Liver (tissue), 9 donors: ENCODE data around the gene ABTB2. TPM values are rescaled to one million over a fixed set of nuclear protein-coding genes. Genes with fewer than 3 reads are reported as not detected.

Source experiments
- DNase-seq: peaks from one replicate; pipeline ENCODE4 v3.0.0-alpha.2; 2017; ENCODE audit warnings: low spot score
- H3K27ac ChIP-seq, 2 donors: one replicate each; pipeline ENCODE4 v1.7.0; 2013; ENCODE audit warnings: inconsistent platforms in 2 of 2, low read length in 2 of 2, control low read depth in 1 of 2, low read depth in 1 of 2, mild to moderate bottlenecking in 1 of 2
- H3K27me3 ChIP-seq, 4 donors: one replicate each; pipeline versions ENCODE4 v1.6.1 to v1.7.0; 2013; ENCODE audit warnings: low read length in 3 of 4, inconsistent platforms in 1 of 4, mild to moderate bottlenecking in 1 of 4, moderate library complexity in 1 of 4; ENCODE audit not compliant: control insufficient read depth in 4 of 4, insufficient read depth in 4 of 4
- H3K36me3 ChIP-seq, 4 donors: one replicate each; pipeline versions ENCODE4 v1.6.1 to v1.7.0; 2013; ENCODE audit warnings: low read length in 3 of 4, mild to moderate bottlenecking in 3 of 4, low read depth in 1 of 4, moderate library complexity in 1 of 4; ENCODE audit not compliant: control insufficient read depth in 4 of 4, insufficient read depth in 3 of 4
- H3K4me1 ChIP-seq, 4 donors: one replicate each; pipeline versions ENCODE4 v1.6.1 to v1.7.0; 2013; ENCODE audit warnings: low read length in 3 of 4, mild to moderate bottlenecking in 3 of 4, moderate library complexity in 1 of 4; ENCODE audit not compliant: control insufficient read depth in 4 of 4, insufficient read depth in 4 of 4
- H3K4me3 ChIP-seq, 3 donors: one replicate each; pipeline versions ENCODE4 v1.6.1 to v1.7.0; 2013; ENCODE audit warnings: low read length in 3 of 3, control low read depth in 1 of 3, low read depth in 1 of 3, mild to moderate bottlenecking in 1 of 3
- H3K9ac ChIP-seq, 2 donors: one replicate each; pipeline ENCODE4 v1.7.0; 2013; ENCODE audit warnings: low read length in 2 of 2, mild to moderate bottlenecking in 2 of 2, moderate library complexity in 2 of 2, control low read depth in 1 of 2, low read depth in 1 of 2
- H3K9me3 ChIP-seq, 4 donors: one replicate each; pipeline versions ENCODE4 v1.6.1 to v1.7.0; 2013; ENCODE audit warnings: low read length in 3 of 4; ENCODE audit not compliant: control insufficient read depth in 4 of 4
- EGR1 ChIP-seq, 2 donors: IDR thresholded peaks; 2 replicates each; pipeline ENCODE4 v1.6.1; 2016 to 2018; ENCODE audit warnings: antibody characterized with exemption in 2 of 2, low read depth in 2 of 2
- FOXA1 ChIP-seq: IDR thresholded peaks from 2 replicates; pipeline ENCODE4 v1.6.1; 2016; ENCODE audit warnings: antibody characterized with exemption
- FOXA2 ChIP-seq: IDR thresholded peaks from 2 replicates; pipeline ENCODE4 v1.6.1; 2016; ENCODE audit warnings: antibody characterized with exemption
- GABPA ChIP-seq, 2 donors: IDR thresholded peaks in 1 of 2; conservative IDR thresholded peaks in 1 of 2; 2 replicates each; pipeline ENCODE4 v1.6.1; 2016; ENCODE audit warnings: antibody characterized with exemption in 2 of 2, mild to moderate bottlenecking in 1 of 2, moderate library complexity in 1 of 2
- HNF4A ChIP-seq, 2 donors: conservative IDR thresholded peaks; 2 replicates each; pipeline ENCODE4 v1.6.1; 2016; ENCODE audit warnings: antibody characterized with exemption in 2 of 2, mild to moderate bottlenecking in 2 of 2
- HNF4G ChIP-seq: IDR thresholded peaks from 2 replicates; pipeline ENCODE4 v1.6.1; 2016; ENCODE audit warnings: antibody characterized with exemption
- JUND ChIP-seq, 2 donors: IDR thresholded peaks; 2 replicates each; pipeline ENCODE4 v1.6.1; 2016; ENCODE audit warnings: antibody characterized with exemption in 2 of 2
- NR2F2 ChIP-seq: IDR thresholded peaks from 2 replicates; pipeline ENCODE4 v1.6.1; 2016; ENCODE audit warnings: antibody characterized with exemption
- RAD21 ChIP-seq, 2 donors: IDR thresholded peaks; 2 replicates each; pipeline ENCODE4 v1.6.1; 2016; ENCODE audit warnings: antibody characterized with exemption in 2 of 2, mild to moderate bottlenecking in 2 of 2
- RXRA ChIP-seq, 2 donors: IDR thresholded peaks; 2 replicates each; pipeline ENCODE4 v1.6.1; 2017 to 2018; ENCODE audit warnings: antibody characterized with exemption in 2 of 2, mild to moderate bottlenecking in 1 of 2
- SP1 ChIP-seq: IDR thresholded peaks from 2 replicates; pipeline ENCODE4 v1.6.1; 2018; ENCODE audit warnings: antibody characterized with exemption, mild to moderate bottlenecking
- TAF1 ChIP-seq: conservative IDR thresholded peaks from 2 replicates; pipeline ENCODE4 v1.6.1; 2016; ENCODE audit warnings: antibody characterized with exemption, mild to moderate bottlenecking
- YY1 ChIP-seq: IDR thresholded peaks from 2 replicates; pipeline ENCODE4 v1.6.1; 2016; ENCODE audit warnings: antibody characterized with exemption, mild to moderate bottlenecking
- WGBS: extraction: QIAGEN DNeasy Blood & Tissue Kit; methylation state at CpG from one replicate; pipeline ENCODE4 v1.1.7; 2013; 5-methylcytosine and 5-hydroxymethylcytosine counted together
- polyA plus RNA-seq, 2 donors: library from polyadenylated mRNA; stranded (reverse) in 1 of 2; unstranded in 1 of 2; fragments of 200-250 nt in 1 of 2; fragments of >200 nt in 1 of 2; fragmentation: Nextera tagmentation in 1 of 2; extraction: Ambion mirVana in 1 of 2; gene quantifications; one replicate each; pipeline versions ENCODE4 v1.2.1 to v1.2.3, GENCODE V29; 2013 to 2015
- total RNA-seq, 2 donors: library from RNA; depleted of rRNA; stranded (reverse); fragments of >200 nt; gene quantifications; one replicate each; pipeline ENCODE4 v1.2.3, GENCODE V29; 2014
- TF ChIP-seq, protein P1 (sequence below): IDR thresholded peaks from 2 replicates; pipeline ENCODE4 v1.6.1; 2016; ENCODE audit warnings: antibody characterized with exemption
- TF ChIP-seq, protein P2 (sequence below): IDR thresholded peaks from 2 replicates; pipeline ENCODE4 v1.6.1; 2016; ENCODE audit warnings: antibody characterized with exemption
- TF ChIP-seq, protein P3 (sequence below): fragments of 150-350 bp; IDR thresholded peaks from 2 replicates; pipeline ENCODE4 v1.5.1; 2017; ENCODE audit warnings: improper control_type of control experiment, low read depth, low read length; ENCODE audit not compliant: missing input control
- TF ChIP-seq, protein P4 (sequence below): IDR thresholded peaks from 2 replicates; pipeline ENCODE4 v1.6.1; 2016; ENCODE audit warnings: antibody characterized with exemption, mild to moderate bottlenecking
- donor health status: healthy.
- donor health status: healthy.
- donor health status: healthy.
- donor health status: healthy.
- donor health status: healthy.

The ABTB2 gene
- total and polyA plus RNA-seq, 4 donors: 2.4 to 8.9 (median 6.1) TPM

DNA sequence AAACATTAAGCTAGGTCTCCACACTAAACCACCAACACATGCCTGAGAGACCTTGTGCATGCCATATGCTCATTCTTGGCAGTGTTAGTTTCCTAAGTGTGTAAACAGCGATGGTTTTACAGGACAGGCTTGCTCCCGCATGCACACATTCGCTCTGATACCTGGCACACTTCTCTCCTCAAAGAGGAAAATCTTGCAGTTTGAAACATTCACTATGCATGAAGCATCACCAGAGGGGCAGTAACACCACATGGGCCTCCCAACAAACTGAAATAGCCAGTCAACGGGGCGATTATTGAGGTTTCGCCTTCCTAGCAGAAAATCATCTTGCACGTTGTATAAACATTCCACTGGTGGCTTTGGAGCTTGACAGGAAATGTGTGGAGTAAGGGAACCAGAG, 52.6 kb downstream of the ABTB2 start:
- no peak for DNase-seq
- no peaks in the 10 kb centered on the region for H3K36me3 ChIP-seq
- WGBS: 94% methylated on average over 7 of the region's 7 CpGs
- H3K9ac ChIP-seq: no peak overlapping the region
- TF ChIP-seq SP1 (no peak), YY1 (no peak), JUND (IDR thresholded peaks at IDR 0.05) (no peak), NR2F2 (no peak), FOXA1 (no peak), HNF4G (no peak), HNF4A (conservative IDR thresholded peaks at IDR 0.05) (no peak), GABPA (IDR thresholded peaks at IDR 0.05 in 1 of 2, conservative IDR thresholded peaks at IDR 0.05 in 1 of 2) (no peak), RXRA (IDR thresholded peaks at IDR 0.05) (no peak), RAD21 (IDR thresholded peaks at IDR 0.05) (no peak), TAF1 (no peak)
- TF ChIP-seq, protein P1, sequence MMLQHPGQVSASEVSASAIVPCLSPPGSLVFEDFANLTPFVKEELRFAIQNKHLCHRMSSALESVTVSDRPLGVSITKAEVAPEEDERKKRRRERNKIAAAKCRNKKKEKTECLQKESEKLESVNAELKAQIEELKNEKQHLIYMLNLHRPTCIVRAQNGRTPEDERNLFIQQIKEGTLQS: no peak
- TF ChIP-seq, protein P2, sequence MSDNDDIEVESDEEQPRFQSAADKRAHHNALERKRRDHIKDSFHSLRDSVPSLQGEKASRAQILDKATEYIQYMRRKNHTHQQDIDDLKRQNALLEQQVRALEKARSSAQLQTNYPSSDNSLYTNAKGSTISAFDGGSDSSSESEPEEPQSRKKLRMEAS: no peak
- TF ChIP-seq, protein P3, sequence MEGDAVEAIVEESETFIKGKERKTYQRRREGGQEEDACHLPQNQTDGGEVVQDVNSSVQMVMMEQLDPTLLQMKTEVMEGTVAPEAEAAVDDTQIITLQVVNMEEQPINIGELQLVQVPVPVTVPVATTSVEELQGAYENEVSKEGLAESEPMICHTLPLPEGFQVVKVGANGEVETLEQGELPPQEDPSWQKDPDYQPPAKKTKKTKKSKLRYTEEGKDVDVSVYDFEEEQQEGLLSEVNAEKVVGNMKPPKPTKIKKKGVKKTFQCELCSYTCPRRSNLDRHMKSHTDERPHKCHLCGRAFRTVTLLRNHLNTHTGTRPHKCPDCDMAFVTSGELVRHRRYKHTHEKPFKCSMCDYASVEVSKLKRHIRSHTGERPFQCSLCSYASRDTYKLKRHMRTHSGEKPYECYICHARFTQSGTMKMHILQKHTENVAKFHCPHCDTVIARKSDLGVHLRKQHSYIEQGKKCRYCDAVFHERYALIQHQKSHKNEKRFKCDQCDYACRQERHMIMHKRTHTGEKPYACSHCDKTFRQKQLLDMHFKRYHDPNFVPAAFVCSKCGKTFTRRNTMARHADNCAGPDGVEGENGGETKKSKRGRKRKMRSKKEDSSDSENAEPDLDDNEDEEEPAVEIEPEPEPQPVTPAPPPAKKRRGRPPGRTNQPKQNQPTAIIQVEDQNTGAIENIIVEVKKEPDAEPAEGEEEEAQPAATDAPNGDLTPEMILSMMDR: no peak
- TF ChIP-seq, protein P4, sequence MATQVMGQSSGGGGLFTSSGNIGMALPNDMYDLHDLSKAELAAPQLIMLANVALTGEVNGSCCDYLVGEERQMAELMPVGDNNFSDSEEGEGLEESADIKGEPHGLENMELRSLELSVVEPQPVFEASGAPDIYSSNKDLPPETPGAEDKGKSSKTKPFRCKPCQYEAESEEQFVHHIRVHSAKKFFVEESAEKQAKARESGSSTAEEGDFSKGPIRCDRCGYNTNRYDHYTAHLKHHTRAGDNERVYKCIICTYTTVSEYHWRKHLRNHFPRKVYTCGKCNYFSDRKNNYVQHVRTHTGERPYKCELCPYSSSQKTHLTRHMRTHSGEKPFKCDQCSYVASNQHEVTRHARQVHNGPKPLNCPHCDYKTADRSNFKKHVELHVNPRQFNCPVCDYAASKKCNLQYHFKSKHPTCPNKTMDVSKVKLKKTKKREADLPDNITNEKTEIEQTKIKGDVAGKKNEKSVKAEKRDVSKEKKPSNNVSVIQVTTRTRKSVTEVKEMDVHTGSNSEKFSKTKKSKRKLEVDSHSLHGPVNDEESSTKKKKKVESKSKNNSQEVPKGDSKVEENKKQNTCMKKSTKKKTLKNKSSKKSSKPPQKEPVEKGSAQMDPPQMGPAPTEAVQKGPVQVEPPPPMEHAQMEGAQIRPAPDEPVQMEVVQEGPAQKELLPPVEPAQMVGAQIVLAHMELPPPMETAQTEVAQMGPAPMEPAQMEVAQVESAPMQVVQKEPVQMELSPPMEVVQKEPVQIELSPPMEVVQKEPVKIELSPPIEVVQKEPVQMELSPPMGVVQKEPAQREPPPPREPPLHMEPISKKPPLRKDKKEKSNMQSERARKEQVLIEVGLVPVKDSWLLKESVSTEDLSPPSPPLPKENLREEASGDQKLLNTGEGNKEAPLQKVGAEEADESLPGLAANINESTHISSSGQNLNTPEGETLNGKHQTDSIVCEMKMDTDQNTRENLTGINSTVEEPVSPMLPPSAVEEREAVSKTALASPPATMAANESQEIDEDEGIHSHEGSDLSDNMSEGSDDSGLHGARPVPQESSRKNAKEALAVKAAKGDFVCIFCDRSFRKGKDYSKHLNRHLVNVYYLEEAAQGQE: no peak
- H3K4me1 ChIP-seq: peaks cover 5 to 17% (median 15%) of the 10 kb centered on the region in 4 donors
- H3K27me3 ChIP-seq: no peaks in the 10 kb centered on the region
- no peak overlapping the region for H3K4me3 ChIP-seq
- no peak overlapping the region for H3K27ac ChIP-seq
- no peaks in the 10 kb centered on the region for H3K9me3 ChIP-seq

DNA sequence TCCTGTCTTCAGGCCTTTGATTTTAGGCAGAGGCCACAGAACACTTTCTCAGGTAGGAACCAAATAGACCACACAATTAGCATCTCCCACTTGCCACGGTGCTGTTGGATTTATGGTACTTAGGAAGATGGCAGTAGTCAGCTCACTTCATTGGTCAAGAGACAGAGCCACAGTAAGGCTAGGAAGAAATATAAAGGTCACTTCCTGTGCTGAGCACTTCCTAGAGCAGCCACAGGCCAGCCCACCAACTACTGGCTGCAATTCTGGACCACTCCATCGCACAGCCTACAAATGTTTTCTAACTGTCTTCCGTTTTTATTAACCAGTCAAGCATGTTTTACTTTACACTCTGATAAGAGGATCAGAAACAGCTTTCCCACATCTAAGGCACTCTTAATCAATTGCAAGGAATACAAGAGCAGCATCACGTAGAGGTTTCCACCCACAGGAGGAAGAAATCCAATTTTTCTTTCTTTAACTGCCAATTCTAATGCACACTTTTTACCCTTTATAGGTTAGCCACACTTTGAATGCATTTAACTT, 54.7 kb downstream of the ABTB2 start:
- Histone ChIP-seq H3K4me3 (no peak overlapping the region), H3K27ac (no peak overlapping the region), H3K36me3 (no peaks in the 10 kb centered on the region), H3K9ac (no peak overlapping the region), H3K4me1 (peaks cover 0 to 2% (median under 1%) of the 10 kb centered on the region in 4 donors), H3K27me3 (no peaks in the 10 kb centered on the region), H3K9me3 (no peaks in the 10 kb centered on the region)
- no peak for DNase-seq
- 91% methylated on average over 4 of the region's 4 CpGs for WGBS
- TF ChIP-seq FOXA2 (no peak), YY1 (no peak), SP1 (no peak), JUND (IDR thresholded peaks at IDR 0.05) (no peak), RXRA (IDR thresholded peaks at IDR 0.05) (no peak), HNF4A (conservative IDR thresholded peaks at IDR 0.05) (no peak), NR2F2 (no peak), HNF4G (no peak), TAF1 (no peak), EGR1 (IDR thresholded peaks at IDR 0.05; ENCODE audit: low read depth in 2 of 2) (no peak)
- TF ChIP-seq, protein P2: no peak
